ENCODE results near the gene GNL3.

Gene GNL3

GRCh38 chr3:52690560-52690959, 4.7 kb downstream of the GNL3 start:
- no peak for TF ChIP-seq CTCF (IDR thresholded peaks at IDR 0.05; ENCODE audit: low read depth, low read length, missing control alignments)
- Histone ChIP-seq H3K4me3 (ENCODE audit: low read depth, low read length) (no peak overlapping the region), H3K27me3 (replicated peaks) (no peaks in the 10 kb centered on the region), H3K27ac (no peak overlapping the region), H3K36me3 (replicated peaks) (peaks cover 82% of the 10 kb centered on the region)
- in situ Hi-C loops (cut with HindIII; ENCODE audit: low pct_ligation_motif_present, low sequenced_read_pairs): no loop called here
- no peak for DNase-seq

DNA sequence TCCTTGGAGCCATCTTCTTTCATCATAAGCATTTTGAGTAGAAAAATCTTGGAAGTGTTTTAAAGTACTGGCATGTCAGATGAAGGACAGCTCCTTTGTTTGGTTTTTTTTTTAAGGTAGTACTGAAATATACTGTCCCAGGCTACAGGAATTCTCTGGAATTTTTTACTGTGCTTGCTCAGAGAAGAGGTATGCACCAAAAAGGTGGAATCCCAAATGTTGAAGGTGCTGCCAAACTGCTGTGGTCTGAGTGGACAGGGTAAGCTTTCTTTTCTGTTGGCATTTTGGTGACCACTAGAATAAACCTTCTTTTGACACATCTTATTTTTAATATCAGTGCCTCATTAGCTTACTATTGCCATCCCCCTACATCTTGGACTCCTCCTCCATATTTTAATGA, 7.2 kb downstream of the GNL3 start:
- Histone ChIP-seq H3K4me3 (ENCODE audit: low read depth, low read length) (no peak overlapping the region), H3K27me3 (replicated peaks) (no peaks in the 10 kb centered on the region), H3K36me3 (replicated peaks) (peaks cover 97% of the 10 kb centered on the region), H3K27ac (no peak overlapping the region)
- in situ Hi-C loops (cut with HindIII; ENCODE audit: low pct_ligation_motif_present, low sequenced_read_pairs): no loop called here
- DNase-seq: no peak
- TF ChIP-seq CTCF (IDR thresholded peaks at IDR 0.05; ENCODE audit: low read depth, low read length, missing control alignments): no peak

DNA sequence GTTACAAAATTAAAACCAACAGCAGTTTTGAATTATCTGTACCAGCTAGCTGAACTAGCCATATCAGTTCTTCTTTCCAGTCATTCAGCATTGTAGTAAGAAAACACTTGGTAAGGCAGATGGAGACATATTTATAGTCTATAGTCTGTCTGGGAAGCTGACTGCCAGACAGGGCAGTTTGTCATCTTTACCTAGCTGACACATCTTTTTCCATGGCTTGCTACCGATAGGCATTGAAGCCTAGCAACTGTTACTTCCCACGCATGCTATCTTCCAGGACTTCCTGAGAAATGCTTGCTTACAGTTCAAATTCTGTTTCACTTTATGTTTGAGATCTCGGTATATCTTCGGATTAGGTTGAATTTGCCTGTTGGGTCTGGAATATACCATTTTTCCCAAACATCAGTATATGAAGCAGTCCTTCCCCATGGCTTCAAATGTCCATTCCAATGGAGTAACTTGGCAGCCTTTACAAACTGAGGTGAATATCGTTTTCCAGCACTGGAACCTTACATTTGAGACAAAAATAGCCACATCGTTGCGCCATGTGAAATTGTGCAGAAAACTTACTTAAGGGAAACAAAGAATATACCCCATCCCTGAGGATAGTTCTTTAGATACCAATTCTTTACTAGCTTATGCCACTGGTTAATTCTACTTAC, 8.8 kb downstream of the GNL3 start:
- peaks cover 86% of the 10 kb centered on the region for H3K36me3 ChIP-seq (replicated peaks)
- H3K27ac ChIP-seq: no peak overlapping the region
- in situ Hi-C loops (cut with HindIII; ENCODE audit: low pct_ligation_motif_present, low sequenced_read_pairs): no loop called here

GRCh38 chr3:52695798-52696671, 10.2 kb downstream of the GNL3 start:
- H3K4me3 ChIP-seq (ENCODE audit: low read depth, low read length): no peak overlapping the region
- in situ Hi-C loops (cut with HindIII; ENCODE audit: low pct_ligation_motif_present, low sequenced_read_pairs): no loop called here
- H3K36me3 ChIP-seq (replicated peaks): peaks cover 77% of the 10 kb centered on the region
- H3K27ac ChIP-seq: no peak overlapping the region
- DNase-seq: no peak
- no peaks in the 10 kb centered on the region for H3K27me3 ChIP-seq (replicated peaks)
- no peak for TF ChIP-seq CTCF (IDR thresholded peaks at IDR 0.05; ENCODE audit: low read depth, low read length, missing control alignments)

More for the DNA sequence above, 8.8 kb downstream of the GNL3 start:
- Histone ChIP-seq H3K4me3 (ENCODE audit: low read depth, low read length) (no peak overlapping the region), H3K27me3 (replicated peaks) (no peaks in the 10 kb centered on the region)
- no peak for DNase-seq
- no peak for TF ChIP-seq CTCF (IDR thresholded peaks at IDR 0.05; ENCODE audit: low read depth, low read length, missing control alignments)

DNA sequence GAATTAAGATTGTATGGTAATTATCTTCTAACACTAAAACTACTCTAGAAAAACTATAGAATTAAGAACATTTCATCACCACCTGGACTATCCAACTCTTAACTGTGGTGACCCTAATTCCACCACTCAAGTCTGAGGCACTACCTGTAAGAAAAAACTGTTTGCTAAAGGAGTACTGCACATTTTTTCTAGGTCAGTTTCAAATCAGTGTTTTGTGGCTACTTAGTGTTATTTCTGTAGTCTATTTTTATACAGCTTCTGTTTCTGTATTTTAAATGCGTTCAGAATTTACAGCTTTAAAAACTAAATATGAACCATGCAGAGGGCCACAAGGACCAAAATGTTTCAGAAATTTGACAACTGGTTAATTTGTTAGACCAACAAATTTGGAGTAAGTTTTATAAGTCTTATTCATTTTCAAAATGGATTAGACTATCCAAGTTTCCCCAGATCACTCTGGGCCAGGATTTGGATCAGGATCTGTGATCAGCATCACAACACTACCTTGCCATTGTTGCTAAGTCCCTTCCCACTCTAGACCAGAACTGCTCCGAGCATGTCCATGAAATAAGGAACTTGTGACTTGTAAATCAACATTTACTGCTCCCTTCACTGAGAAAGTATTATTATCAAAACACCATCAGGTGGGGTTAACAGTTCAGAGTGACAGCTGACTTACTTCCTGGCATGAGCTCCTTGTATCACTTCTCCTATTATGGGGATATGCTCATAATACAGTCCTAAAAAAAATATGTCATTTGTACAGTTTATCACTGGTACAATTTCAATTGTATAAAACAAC, 11.2 kb downstream of the GNL3 start:
- peaks cover 67% of the 10 kb centered on the region for H3K36me3 ChIP-seq (replicated peaks)
- H3K4me3 ChIP-seq (ENCODE audit: low read depth, low read length): no peak overlapping the region
- in situ Hi-C loops (cut with HindIII; ENCODE audit: low pct_ligation_motif_present, low sequenced_read_pairs): no loop called here
- no peak for DNase-seq
- no peak overlapping the region for H3K27ac ChIP-seq
- no peaks in the 10 kb centered on the region for H3K27me3 ChIP-seq (replicated peaks)
- TF ChIP-seq CTCF (IDR thresholded peaks at IDR 0.05; ENCODE audit: low read depth, low read length, missing control alignments): no peak
